Choroid plexus epithelial cell (primary cell): ENCODE data around the gene NDFIP1.

Experiments used
- DNase-seq: peaks from one replicate; pipeline ENCODE4 v3.0.0-alpha.2; 2010; ENCODE audit warnings: low read depth
- H3K4me3 ChIP-seq: 2 replicates; pipeline ENCODE4 v1.5.1; 2011; ENCODE audit warnings: low read depth, mild to moderate bottlenecking, control low read depth, low read length, moderate library complexity
- TF ChIP-seq, protein P1 (sequence below): conservative IDR thresholded peaks from 2 replicates; pipeline ENCODE4 v1.5.1; 2011; ENCODE audit warnings: low read depth, mild to moderate bottlenecking, control low read depth, inconsistent platforms, low read length, moderate library complexity

The NDFIP1 gene

DNA sequence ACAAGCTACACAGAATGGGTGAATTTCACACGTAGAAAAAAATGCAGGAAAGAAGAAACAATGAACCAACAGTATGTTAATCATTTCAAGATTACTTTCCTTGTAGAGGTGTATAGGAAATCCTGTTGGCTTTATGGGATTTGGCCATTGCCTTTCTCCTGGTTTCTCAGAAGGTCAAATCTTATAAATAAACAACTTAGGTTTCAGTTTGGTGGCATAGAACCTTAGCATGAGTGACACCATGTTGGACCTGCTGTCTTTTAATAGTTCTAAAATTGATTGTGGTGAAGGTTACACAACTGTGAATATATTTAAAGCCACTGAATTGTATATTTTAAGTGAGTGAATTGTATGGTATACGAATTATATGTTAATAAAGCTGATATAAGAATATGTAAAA, 16.7 kb upstream of the NDFIP1 start:
- TF ChIP-seq, protein P1, sequence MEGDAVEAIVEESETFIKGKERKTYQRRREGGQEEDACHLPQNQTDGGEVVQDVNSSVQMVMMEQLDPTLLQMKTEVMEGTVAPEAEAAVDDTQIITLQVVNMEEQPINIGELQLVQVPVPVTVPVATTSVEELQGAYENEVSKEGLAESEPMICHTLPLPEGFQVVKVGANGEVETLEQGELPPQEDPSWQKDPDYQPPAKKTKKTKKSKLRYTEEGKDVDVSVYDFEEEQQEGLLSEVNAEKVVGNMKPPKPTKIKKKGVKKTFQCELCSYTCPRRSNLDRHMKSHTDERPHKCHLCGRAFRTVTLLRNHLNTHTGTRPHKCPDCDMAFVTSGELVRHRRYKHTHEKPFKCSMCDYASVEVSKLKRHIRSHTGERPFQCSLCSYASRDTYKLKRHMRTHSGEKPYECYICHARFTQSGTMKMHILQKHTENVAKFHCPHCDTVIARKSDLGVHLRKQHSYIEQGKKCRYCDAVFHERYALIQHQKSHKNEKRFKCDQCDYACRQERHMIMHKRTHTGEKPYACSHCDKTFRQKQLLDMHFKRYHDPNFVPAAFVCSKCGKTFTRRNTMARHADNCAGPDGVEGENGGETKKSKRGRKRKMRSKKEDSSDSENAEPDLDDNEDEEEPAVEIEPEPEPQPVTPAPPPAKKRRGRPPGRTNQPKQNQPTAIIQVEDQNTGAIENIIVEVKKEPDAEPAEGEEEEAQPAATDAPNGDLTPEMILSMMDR: no peak
- H3K4me3 ChIP-seq: no peak overlapping the region
- no peak for DNase-seq

GRCh38 chr5:142095035-142095434, 13.5 kb upstream of the NDFIP1 start:
- H3K4me3 ChIP-seq: no peak overlapping the region
- DNase-seq: no peak
- TF ChIP-seq, protein P1: no peak

- no peak for DNase-seq
- H3K4me3 ChIP-seq: no peak overlapping the region
- TF ChIP-seq, protein P1: no peak
Observed at GRCh38 chr5:142095651-142096330, 12.8 kb upstream of the NDFIP1 start.

DNA sequence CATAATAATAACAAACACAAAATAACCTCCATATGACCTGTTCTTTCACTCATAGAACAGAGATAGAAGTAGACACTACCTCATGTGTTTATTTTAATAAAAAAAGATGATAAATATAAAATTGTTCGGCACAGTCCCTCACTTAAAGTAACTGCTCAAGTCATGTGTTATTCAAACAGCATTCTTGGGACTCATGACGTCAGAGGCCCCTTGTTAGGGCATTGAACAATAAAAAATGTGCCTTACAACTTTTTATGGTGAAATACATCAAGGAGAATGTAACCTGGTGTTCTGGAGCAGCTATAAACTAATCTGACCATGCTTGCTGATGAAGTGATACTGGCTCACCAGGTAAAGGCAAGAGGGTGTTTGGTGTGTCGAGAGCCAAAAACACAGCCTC, 12.2 kb upstream of the NDFIP1 start:
- H3K4me3 ChIP-seq: no peak overlapping the region
- peak; percentile 30 for DNase-seq
- TF ChIP-seq, protein P1: no peak

GRCh38 chr5:142097681-142098080, 10.9 kb upstream of the NDFIP1 start:
- TF ChIP-seq, protein P1: no peak
- no peak for DNase-seq
- H3K4me3 ChIP-seq: no peak overlapping the region

DNA sequence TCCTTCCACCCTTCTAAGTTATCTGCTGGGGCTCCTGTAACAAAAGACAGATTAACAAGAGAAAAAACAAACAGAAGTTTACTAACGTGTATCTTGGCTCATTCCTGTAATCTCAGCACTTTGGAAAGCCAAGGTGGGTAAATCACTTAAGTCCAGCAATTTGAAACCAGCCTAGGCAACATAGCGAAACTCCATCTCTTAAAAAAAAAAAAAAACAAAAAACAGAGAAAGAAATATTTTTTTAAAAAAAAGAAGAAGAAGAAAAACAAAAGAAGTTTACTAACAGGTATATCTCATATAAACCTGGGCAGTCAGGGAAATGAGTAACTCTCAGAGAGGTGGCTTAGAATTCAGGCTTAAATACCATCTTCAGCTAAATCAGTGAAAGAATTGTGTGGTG, 10.3 kb upstream of the NDFIP1 start:
- TF ChIP-seq, protein P1: no peak
- no peak for DNase-seq
- no peak overlapping the region for H3K4me3 ChIP-seq

DNA sequence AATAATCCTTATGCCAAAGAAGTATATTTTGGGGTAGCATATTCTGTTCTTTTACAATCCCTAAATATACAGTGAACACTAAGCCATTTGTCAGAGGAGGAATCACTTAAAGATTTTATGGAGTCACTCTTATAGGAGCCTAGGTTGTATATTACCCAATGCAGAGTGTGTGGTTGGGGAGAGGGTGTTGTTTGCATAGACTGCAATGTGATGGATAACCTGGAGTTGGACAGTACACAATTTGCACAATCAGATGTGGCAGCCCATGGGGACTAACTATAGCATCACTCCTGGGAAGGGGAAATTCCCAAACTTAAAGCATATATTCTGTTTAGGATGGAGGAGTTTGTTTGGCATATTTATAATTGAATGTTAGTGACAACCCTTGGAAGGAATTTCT, 9.6 kb upstream of the NDFIP1 start:
- DNase-seq: no peak
- TF ChIP-seq, protein P1: no peak
- H3K4me3 ChIP-seq: no peak overlapping the region
